IPS-NIHi7 (cell line): ENCODE results near the gene GAD1.
A peak's percentile ranks its signal among the peaks of the same experiment; 100 is the strongest.

Experiments
- DNase-seq: peaks from one replicate; pipeline ENCODE4 v3.0.0; 2012; ENCODE audit warnings: mixed read lengths; ENCODE audit errors: extremely low spot score

GAD1 gene

GRCh38 chr2:170895023-170895757, 78.5 kb downstream of the GAD1 start:
- DNase-seq: no peak

GRCh38 chr2:170896622-170897021, 79.9 kb downstream of the GAD1 start:
- DNase-seq: no peak

DNA sequence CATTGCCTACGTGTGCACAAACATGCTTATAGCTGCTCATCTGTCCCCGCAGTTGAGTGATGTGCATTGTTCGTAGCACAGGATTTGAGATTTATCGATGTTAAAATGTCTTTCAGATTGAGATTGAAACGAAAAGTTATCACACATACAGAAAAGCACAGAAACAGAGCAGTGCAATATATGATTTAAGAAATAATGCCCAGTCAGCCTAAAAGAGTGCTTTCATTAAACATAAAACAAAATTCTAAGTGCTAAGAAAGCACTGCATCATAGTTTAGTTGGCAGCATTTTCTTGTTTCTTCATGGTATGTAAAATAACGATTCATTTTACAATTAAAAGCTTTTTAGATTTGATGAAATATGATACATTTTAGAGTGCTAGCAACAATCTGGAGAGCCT, 80.4 kb downstream of the GAD1 start:
- no peak for DNase-seq

GRCh38 chr2:170905864-170906263, 89.2 kb downstream of the GAD1 start:
- peak; percentile 50 for DNase-seq
